GM18520 (cell line): ENCODE results near the gene SP100.
"Not testable (repeated sequence)": the region's sequence is repeated elsewhere in the genome, so short reads cannot be mapped to it uniquely, and the experiment has no call there.

Source experiments
- ATAC-seq: cut with Tn5 transposase; IDR thresholded peaks from one replicate; pipeline ENCODE4 v1.9.1; 2021; ENCODE audit not compliant: unreplicated experiment

SP100 gene

DNA sequence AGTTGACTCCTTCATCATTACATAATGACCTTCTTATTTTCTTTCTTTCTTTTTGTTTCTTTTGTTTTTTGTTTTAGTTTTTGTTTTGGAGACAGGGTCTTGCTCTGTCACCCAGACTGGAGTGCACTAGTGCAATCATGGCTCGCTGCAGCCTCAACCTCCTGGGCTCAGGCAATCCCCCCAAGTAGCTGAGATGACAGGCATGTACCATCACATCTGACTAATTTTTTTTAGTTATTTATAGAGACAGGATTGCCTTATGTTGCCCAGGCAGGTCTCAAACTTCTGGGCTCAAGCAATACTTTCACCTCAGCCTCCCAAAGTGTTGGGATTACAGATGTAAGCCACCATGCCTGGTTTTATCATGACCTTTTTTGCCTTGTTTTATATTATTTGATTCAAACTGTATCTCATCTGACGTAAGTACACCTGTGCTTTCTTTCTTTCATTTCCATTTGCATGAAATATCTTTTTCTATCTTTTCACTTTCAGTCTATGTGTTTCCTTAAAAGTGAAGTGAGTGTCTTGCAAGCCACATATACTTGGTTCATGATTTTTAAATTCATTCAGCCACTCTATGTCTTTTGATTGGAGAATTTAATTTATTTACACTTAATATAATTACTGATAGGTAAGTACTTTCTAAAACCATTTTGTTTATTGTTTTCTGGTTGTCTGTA, 39.1 kb downstream of the SP100 start:
- no peak for ATAC-seq

- ATAC-seq, result no peak
Observed at GRCh38 chr2:230457073-230457768, 41.2 kb downstream of the SP100 start.

DNA sequence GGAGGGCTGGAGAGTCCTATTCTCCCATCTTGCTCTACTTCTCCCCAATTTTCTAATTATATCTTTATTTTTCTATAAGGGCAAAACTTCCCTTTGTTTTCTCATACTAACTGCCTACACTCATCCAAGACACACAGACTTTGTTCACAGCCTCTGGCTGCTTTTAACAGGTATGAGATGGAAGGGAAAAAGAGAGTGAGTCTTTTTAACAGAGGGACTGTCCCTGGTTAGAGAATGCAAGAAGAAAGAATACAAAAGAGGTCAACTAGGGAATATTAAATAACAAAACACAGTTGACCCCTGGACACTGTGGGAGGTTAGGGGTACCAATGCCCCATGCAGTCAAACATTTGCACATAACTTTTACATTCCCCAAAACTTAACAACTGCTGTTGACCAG, 41.8 kb downstream of the SP100 start:
- no peak for ATAC-seq

- ATAC-seq, result no peak
Observed at GRCh38 chr2:230459216-230459615, 43.2 kb downstream of the SP100 start.

DNA sequence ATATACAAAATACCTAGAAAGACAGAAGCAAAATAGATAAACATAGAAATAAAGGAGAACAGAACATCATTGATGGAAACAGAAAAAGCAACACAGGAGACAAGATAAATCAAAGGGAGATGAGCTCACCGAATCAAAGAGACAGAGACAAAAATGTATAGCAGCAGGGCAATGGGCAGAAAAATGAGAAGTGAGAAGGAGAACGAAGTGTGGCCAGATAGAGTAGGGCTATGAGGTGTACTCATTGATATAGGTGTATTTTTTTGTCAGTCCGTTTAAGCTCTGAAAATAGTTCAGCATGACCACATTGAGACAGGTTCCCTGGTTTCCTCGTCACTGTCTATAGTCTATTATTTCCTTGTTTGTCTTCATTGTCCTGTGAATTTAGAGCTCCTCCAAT, 55.1 kb downstream of the SP100 start:
- no peak for ATAC-seq

GRCh38 chr2:230472621-230473018, 56.6 kb downstream of the SP100 start:
- ATAC-seq, result no peak

DNA sequence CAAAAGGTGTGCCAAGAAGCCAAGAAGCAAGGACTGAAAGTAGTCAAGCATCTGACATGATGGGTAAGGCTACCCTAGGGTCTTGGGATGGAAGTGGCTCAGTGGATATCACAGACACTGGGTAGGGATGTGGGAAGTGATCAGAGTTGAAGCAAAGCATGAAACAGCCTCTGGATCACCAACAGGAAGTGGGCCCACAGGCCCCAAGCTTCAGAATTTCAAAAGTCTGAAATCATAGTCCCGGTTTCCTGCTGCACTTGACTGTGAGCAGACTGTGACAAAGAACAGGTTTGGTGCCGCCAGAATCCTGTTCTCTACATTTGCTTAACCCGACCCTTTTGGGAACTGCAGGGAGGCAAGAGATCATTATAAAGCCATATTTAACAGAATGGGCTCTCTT, 57.4 kb downstream of the SP100 start:
- ATAC-seq, result no peak

DNA sequence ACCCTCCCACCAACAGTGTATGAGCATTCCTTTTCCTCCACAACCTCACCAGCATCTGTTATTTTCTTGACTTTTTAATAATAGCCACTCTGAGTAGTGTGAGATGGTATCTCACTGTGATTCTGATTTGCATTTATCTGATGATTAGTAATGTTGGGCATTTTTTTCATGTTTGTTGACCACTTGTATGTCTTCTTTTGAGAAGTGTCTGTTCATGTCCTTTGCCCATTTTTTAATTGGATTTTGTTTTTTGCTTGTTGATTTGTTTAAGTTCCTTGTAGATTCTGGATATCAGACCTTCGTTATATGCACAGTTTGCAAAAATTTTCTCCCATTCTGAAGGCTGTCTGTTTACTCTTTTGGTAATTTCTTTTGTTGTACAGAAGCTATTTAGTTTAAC, 59.1 kb downstream of the SP100 start:
- no peak for ATAC-seq

- no peak for ATAC-seq
Observed at GRCh38 chr2:230485801-230486341, 69.9 kb downstream of the SP100 start.

- not testable (repeated sequence) for ATAC-seq
Observed at GRCh38 chr2:230491219-230491618, 75.2 kb downstream of the SP100 start.

DNA sequence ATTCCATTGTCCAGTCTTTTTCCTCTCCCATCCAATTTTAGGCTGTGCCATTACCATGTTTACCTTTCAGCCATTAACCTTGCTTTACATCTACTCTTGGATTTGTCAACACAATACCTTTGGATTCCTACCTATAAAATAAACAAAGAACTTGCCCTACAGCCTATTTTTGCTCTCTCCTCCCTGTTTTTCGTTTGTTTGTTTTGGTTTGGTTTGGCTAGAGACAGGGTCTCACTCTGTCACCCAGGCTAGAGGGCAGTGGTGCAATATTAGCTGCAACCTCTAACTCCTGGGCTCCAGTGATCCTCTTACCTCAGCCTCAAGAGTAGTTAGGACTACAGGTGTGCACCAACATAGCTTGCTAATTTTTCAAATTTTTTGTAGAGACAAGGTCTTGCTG, 76.1 kb downstream of the SP100 start:
- no peak for ATAC-seq

GRCh38 chr2:230494980-230495379, 79.0 kb downstream of the SP100 start:
- no peak for ATAC-seq

- peak; percentile 40 for ATAC-seq
Observed at GRCh38 chr2:230496891-230497290, 80.9 kb downstream of the SP100 start.

DNA sequence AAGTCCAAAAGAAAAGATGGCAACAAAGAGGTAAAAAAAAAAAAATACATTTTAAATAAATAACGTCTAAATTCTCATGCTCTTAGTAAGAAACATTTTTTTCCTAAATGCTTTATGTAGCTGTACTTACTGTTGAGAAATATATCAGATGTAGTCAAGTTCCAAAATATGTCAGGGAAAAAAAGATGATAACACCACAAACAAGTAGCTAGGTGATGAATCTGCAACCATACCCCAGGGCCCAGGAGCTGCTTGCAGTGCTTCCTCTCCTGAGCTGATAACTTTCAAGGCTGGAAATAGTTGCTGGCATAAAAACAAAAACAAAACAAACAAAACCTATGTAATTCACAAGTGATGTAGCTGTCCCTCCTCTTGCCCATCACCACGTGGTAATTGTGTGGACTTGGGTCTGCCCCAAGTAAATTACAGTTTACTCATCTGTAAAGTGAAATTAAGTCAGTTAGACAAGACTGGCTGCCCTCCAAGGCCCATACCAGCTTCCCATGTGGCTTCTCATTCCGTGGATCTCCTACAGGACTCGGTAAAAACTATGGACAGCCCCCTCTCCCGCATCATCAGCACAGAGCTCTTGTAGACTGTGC, 82.6 kb downstream of the SP100 start:
- ATAC-seq, result no peak

DNA sequence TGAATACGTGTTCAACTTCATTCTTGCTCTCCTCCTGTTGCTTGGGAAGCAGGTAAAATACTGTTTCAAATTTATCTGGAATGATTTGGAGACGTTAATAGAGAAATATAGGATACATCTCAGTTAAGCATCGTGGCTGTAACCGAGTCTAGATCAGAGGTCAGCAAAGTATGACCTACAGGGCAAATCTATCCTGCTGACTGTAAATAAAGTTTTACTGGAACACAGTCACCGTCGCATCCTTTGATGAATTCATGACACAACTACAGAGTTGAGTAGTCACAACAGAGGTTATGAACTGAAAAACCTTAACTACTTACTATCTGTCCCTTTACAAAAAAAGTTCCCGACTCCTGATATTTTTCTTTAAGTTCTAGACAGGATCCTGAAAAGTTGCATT, 86.6 kb downstream of the SP100 start:
- no peak for ATAC-seq

GRCh38 chr2:230503798-230504197, 87.8 kb downstream of the SP100 start:
- ATAC-seq, result no peak

DNA sequence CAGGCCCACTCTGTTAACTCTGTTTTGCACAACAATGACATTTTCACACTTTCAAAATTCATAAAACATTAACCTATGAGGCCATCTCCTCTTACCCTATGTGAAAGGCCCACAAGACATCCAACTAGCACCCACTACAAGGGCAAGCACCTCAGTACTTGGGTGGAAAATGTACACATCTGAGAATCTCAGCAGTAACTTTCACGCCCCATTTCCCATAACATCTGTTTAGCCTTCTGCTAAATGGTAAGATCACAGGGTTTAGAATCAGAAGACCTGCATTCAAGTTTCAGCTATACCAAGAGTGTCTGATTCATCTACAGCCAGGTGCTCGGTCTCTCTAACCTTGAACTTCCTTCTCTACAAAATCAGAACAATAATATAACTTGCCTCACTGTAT, 89.2 kb downstream of the SP100 start:
- peak; percentile 73 for ATAC-seq

DNA sequence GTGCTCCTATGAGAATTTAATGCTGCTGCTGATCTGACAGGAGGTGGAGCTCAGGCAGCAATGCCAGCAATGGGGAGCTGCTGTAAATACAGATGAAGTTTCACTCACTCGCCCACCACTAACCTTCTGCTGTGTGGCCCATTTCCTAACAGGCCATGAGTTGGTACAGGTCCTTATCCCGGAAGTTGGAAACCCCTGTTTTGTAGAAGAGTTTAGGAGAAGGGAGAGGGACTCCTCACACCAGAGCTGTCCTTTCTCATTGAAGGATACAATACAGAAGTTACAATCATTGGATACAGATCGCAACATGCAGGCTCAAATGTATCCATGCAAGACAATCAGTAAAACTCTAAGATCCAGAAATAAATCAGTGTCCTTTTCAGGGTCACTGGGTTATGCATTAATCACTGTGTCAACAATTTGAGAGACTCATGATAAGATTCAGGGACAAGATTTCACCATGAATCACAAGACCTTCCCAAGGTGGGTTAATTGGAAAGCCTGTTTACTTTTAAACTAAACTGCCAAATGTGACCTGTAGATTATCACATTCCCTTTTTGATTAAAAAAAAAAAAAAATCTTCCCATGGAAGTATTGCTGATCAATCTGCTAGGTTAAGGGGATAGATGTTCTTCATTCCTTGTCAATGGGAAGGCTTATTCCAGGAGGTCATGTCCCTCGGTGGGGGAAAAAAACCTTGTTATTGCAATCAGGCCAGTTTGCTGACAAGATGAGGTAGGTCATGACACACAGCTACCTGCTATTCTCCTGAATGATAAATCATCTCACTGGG, 97.2 kb downstream of the SP100 start:
- no peak for ATAC-seq

GRCh38 chr2:230520061-230520874, 104.3 kb downstream of the SP100 start:
- ATAC-seq, result no peak

DNA sequence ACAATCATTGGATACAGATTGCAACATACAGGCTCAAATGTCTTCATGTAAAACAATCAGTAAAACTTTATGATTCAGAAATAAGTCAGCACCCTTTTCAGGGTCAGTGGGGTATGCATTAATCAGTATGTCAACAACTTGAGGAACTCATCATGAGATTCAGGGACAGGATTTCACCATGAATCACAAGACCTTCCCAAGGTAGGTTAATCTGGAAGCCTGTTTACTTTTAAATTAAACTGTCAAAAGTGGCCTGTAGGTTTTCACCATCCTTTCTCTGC, 104.8 kb downstream of the SP100 start:
- ATAC-seq, result no peak

DNA sequence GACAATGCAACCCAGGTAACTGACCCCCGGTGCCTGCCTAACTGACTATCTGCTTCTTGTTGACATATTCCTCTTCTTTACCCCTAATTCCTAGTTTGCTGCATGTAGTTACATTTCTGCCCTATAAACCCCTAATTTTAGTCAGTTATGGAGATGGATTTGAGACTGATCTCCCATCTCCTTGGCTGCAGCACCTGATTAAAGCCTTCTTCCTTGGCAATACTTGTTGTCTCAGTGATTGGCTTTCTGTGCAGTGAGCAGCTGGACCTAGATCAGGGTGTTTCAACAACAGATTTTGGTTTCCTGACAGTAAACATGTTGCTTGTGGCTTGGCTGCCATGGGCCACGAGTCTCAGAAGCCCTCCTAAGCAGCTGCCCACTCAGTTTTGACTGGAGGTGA, 105.4 kb downstream of the SP100 start:
- ATAC-seq, result no peak
